H9 (cell line): ENCODE measurements around the gene ROBO2. TPM values are rescaled to one million over a fixed set of nuclear protein-coding genes. Genes with fewer than 3 reads are reported as not detected.

Experiments used
- DNase-seq: peaks from one replicate; pipeline ENCODE4 v3.0.0-alpha.2; 2017
- H2AFZ ChIP-seq: one replicate; pipeline ENCODE4 v1.6.1; 2013; ENCODE audit warnings: mild to moderate bottlenecking, low read length, control low read depth, moderate library complexity
- H2AK5ac ChIP-seq: 2 replicates; pipeline ENCODE4 v1.6.1; 2013; ENCODE audit warnings: low read length, control low read depth, mixed read lengths; ENCODE audit not compliant: insufficient read length
- H2BK120ac ChIP-seq: one replicate; pipeline ENCODE4 v1.6.1; 2013; ENCODE audit warnings: low read depth, mild to moderate bottlenecking, low read length, control low read depth, inconsistent platforms; ENCODE audit not compliant: poor library complexity, severe bottlenecking
- H2BK12ac ChIP-seq: 2 replicates; pipeline ENCODE4 v1.6.1; 2013; ENCODE audit warnings: low read length, control low read depth, mixed read lengths, low read depth; ENCODE audit not compliant: insufficient read length
- H2BK15ac ChIP-seq: 2 replicates; pipeline ENCODE4 v1.6.1; 2013; ENCODE audit warnings: low read depth, low read length, control low read depth
- H2BK20ac ChIP-seq: one replicate; pipeline ENCODE4 v1.6.1; 2013; ENCODE audit warnings: low read depth, mild to moderate bottlenecking, low read length, control low read depth, inconsistent platforms; ENCODE audit not compliant: poor library complexity, severe bottlenecking
- H2BK5ac ChIP-seq: 2 replicates; pipeline ENCODE4 v1.6.1; 2013; ENCODE audit warnings: low read length, control low read depth, mixed read lengths; ENCODE audit not compliant: insufficient read length
- H3K14ac ChIP-seq: 2 replicates; pipeline ENCODE4 v1.6.1; 2013; ENCODE audit warnings: low read length, control low read depth; ENCODE audit not compliant: insufficient read depth
- H3K18ac ChIP-seq: 2 replicates; pipeline ENCODE4 v1.6.1; 2013; ENCODE audit warnings: low read depth, mild to moderate bottlenecking, mixed read lengths, low read length, control low read depth; ENCODE audit not compliant: insufficient read length
- H3K23ac ChIP-seq: 2 replicates; pipeline ENCODE4 v1.6.1; 2013; ENCODE audit warnings: low read length, control low read depth, mixed read lengths, low read depth; ENCODE audit not compliant: insufficient read length
- H3K23me2 ChIP-seq: 2 replicates; pipeline ENCODE4 v1.6.1; 2013; ENCODE audit warnings: low read depth, mild to moderate bottlenecking, mixed read lengths, low read length, control low read depth; ENCODE audit not compliant: insufficient read length, poor library complexity, severe bottlenecking
- H3K27ac ChIP-seq: 2 replicates; pipeline ENCODE4 v1.5.1; 2013; ENCODE audit warnings: low read length, control low read depth, mixed read lengths, low read depth; ENCODE audit not compliant: insufficient read length
- H3K27me3 ChIP-seq: 2 replicates; pipeline ENCODE4 v1.6.1; 2013; ENCODE audit warnings: low read length, control low read depth, inconsistent platforms; ENCODE audit not compliant: insufficient read depth
- H3K4ac ChIP-seq: 2 replicates; pipeline ENCODE4 v1.6.1; 2013; ENCODE audit warnings: low read depth, mild to moderate bottlenecking, control low read depth, inconsistent platforms, low read length, moderate library complexity
- H3K4me1 ChIP-seq: 2 replicates; pipeline ENCODE4 v1.6.1; 2013; ENCODE audit warnings: low read length, control low read depth, inconsistent platforms; ENCODE audit not compliant: insufficient read depth
- H3K4me2 ChIP-seq: 2 replicates; pipeline ENCODE4 v1.6.1; 2013; ENCODE audit warnings: low read length, control low read depth, mixed read lengths; ENCODE audit not compliant: insufficient read length, insufficient read depth
- H3K56ac ChIP-seq: 2 replicates; pipeline ENCODE4 v1.6.1; 2013; ENCODE audit warnings: low read depth, mild to moderate bottlenecking, mixed read lengths, low read length, control low read depth; ENCODE audit not compliant: insufficient read length
- H3K79me1 ChIP-seq: 2 replicates; pipeline ENCODE4 v1.6.1; 2013; ENCODE audit warnings: low read depth, mild to moderate bottlenecking, moderate library complexity, low read length, control low read depth, inconsistent platforms; ENCODE audit not compliant: insufficient read depth, poor library complexity, severe bottlenecking
- H3K79me2 ChIP-seq: 2 replicates; pipeline ENCODE4 v1.6.1; 2013; ENCODE audit warnings: low read length, control low read depth, inconsistent platforms; ENCODE audit not compliant: insufficient read depth
- H3K9ac ChIP-seq: 2 replicates; pipeline ENCODE4 v1.6.1; 2013; ENCODE audit warnings: low read length, control low read depth, mixed read lengths; ENCODE audit not compliant: insufficient read length; ENCODE audit errors: extremely low read depth
- H3K9me3 ChIP-seq: one replicate; pipeline ENCODE4 v1.6.1; 2013; ENCODE audit warnings: low read depth, low read length, inconsistent platforms; ENCODE audit not compliant: control insufficient read depth
- H3T11ph ChIP-seq: one replicate; pipeline ENCODE4 v1.6.1; 2013; ENCODE audit warnings: mild to moderate bottlenecking, low read length, control low read depth, inconsistent platforms
- H4K20me1 ChIP-seq: one replicate; pipeline ENCODE4 v1.6.1; 2013; ENCODE audit not compliant: control insufficient read depth, insufficient read length, insufficient read depth
- H4K5ac ChIP-seq: 2 replicates; pipeline ENCODE4 v1.6.1; 2013; ENCODE audit warnings: low read depth, mild to moderate bottlenecking, mixed read lengths, low read length, control low read depth; ENCODE audit not compliant: insufficient read length
- H4K8ac ChIP-seq: replicated peaks from 2 replicates; pipeline ENCODE4 v1.6.1; 2013; ENCODE audit warnings: low read length, control low read depth, mixed read lengths, low read depth; ENCODE audit not compliant: insufficient read length
- H4K91ac ChIP-seq: 2 replicates; pipeline ENCODE4 v1.6.1; 2013; ENCODE audit warnings: low read depth, mild to moderate bottlenecking, moderate library complexity, mixed read lengths, low read length, control low read depth; ENCODE audit not compliant: insufficient read length
- H3K27ac Mint-ChIP-seq, 3 experiments: 2 replicates in 2 of 3; 3 replicates in 1 of 3; pipeline ENCODE4 v1.8.0; 2020 to 2021; ENCODE audit warnings: mixed read lengths in 3 of 3, mild to moderate bottlenecking in 1 of 3, moderate library complexity in 1 of 3
- H3K27me3 Mint-ChIP-seq: 2 replicates; pipeline ENCODE4 v1.8.0; 2021; ENCODE audit warnings: low read depth, mild to moderate bottlenecking, moderate library complexity, mixed read lengths
- H3K36me3 Mint-ChIP-seq, 3 experiments: 2 replicates in 2 of 3; 3 replicates in 1 of 3; pipeline ENCODE4 v1.8.0; 2020 to 2021; ENCODE audit warnings: low read depth in 3 of 3, mixed read lengths in 3 of 3; ENCODE audit not compliant: insufficient read depth in 1 of 3
- H3K4me1 Mint-ChIP-seq, 2 experiments: 2 replicates each; pipeline ENCODE4 v1.8.0; 2020; ENCODE audit warnings: mixed read lengths in 2 of 2
- H3K4me3 Mint-ChIP-seq, 2 experiments: 2 replicates in 1 of 2; 3 replicates in 1 of 2; pipeline ENCODE4 v1.8.0; 2020 to 2021; ENCODE audit warnings: mild to moderate bottlenecking in 2 of 2, mixed read lengths in 2 of 2, moderate library complexity in 1 of 2
- H3K9me3 Mint-ChIP-seq, 2 experiments: 2 replicates in 1 of 2; 3 replicates in 1 of 2; pipeline ENCODE4 v1.8.0; 2020; ENCODE audit warnings: mild to moderate bottlenecking in 2 of 2, mixed read lengths in 2 of 2, moderate library complexity in 1 of 2
- CTCF ChIP-seq: fragments of 200-600 bp; sonication (generic); conservative IDR thresholded peaks from 3 replicates; pipeline ENCODE4 v1.8.0; 2021; ENCODE audit warnings: antibody characterized with exemption, mild to moderate bottlenecking
- WGBS: extraction: QIAGEN DNeasy Blood & Tissue Kit; methylation state at CpG from one replicate; pipeline ENCODE4 v1.1.7; 2013; ENCODE audit warnings: missing lambda C conversion rate, low lambda C conversion rate, mixed read lengths; ENCODE audit not compliant: insufficient read length; ENCODE audit errors: extremely low coverage; 5-methylcytosine and 5-hydroxymethylcytosine counted together
- total RNA-seq: library from RNA; stranded (reverse); gene quantifications from 2 replicates; pipeline ENCODE4 v1.2.1, GENCODE V29; 2021

ROBO2 gene
- total RNA-seq, 1 experiment from 2014 or later, result 2.3 TPM

- H3K18ac ChIP-seq, result no peak overlapping the region
- no peak overlapping the region for H4K91ac ChIP-seq
- H3K4me1 Mint-ChIP-seq, result peaks cover 22 to 23% of the 10 kb centered on the region in 2 experiments
- H2AFZ ChIP-seq, result no peak overlapping the region
- no peak overlapping the region for H2BK20ac ChIP-seq
- no peaks in the 10 kb centered on the region for H3K23me2 ChIP-seq
- peaks cover 13 to 21% (median 17%) of the 10 kb centered on the region in 3 experiments for H3K36me3 Mint-ChIP-seq
- H3K4me3 Mint-ChIP-seq, result no peak overlapping the region
- H3K27ac ChIP-seq, result no peak overlapping the region
- H3T11ph ChIP-seq, result no peak overlapping the region
- no peak overlapping the region for H3K4me2 ChIP-seq
- peaks cover 15 to 19% of the 10 kb centered on the region in 2 experiments for H3K9me3 Mint-ChIP-seq
- H3K14ac ChIP-seq, result no peak overlapping the region
- H3K9me3 ChIP-seq, result peaks cover 5% of the 10 kb centered on the region
- H3K27me3 ChIP-seq, result no peaks in the 10 kb centered on the region
- H2BK120ac ChIP-seq, result no peak overlapping the region
- H3K4ac ChIP-seq, result no peak overlapping the region
- H3K9ac ChIP-seq, result no peak overlapping the region
- H4K5ac ChIP-seq, result no peak overlapping the region
- H4K8ac ChIP-seq, result no peak overlapping the region
- H3K4me1 ChIP-seq, result peaks cover 4% of the 10 kb centered on the region; the same call in 1 of the 2 replicates
- no CpG with 5 or more reads among the region's 2 CpGs for WGBS
- H3K79me2 ChIP-seq, result no peaks in the 10 kb centered on the region
- no peak overlapping the region for H2BK5ac ChIP-seq
- H3K79me1 ChIP-seq, result no peaks in the 10 kb centered on the region
- no peak for TF ChIP-seq CTCF
- no peak for DNase-seq
- no peak overlapping the region for H3K27ac Mint-ChIP-seq
- no peak overlapping the region for H3K23ac ChIP-seq
- no peaks in the 10 kb centered on the region for H3K27me3 Mint-ChIP-seq
- H2BK12ac ChIP-seq, result no peak overlapping the region
- no peak overlapping the region for H2BK15ac ChIP-seq
- no peak overlapping the region for H3K56ac ChIP-seq
- H2AK5ac ChIP-seq, result no peak overlapping the region
- no peaks in the 10 kb centered on the region for H4K20me1 ChIP-seq
Measured at GRCh38 chr3:77682162-77682561, 642.3 kb downstream of the ROBO2 start.
